Peyer's patch (tissue), 4 donors: ENCODE measurements around the gene MPHOSPH9.

Source experiments
- CTCF ChIP-seq, 6 experiments: fragments of 450-650 bp in 4 of 6; fragments of 200-600 bp in 2 of 6; sonication (generic) in 1 of 6; IDR thresholded peaks; one replicate each; pipeline ENCODE4 v1.5.1; 2017 to 2019; ENCODE audit warnings: antibody characterized with exemption in 6 of 6, mild to moderate bottlenecking in 3 of 6, moderate library complexity in 1 of 6
- POLR2A ChIP-seq, 2 donors: fragments of 450-650 bp; IDR thresholded peaks; one replicate each; pipeline ENCODE4 v1.5.1; 2017; ENCODE audit warnings: antibody characterized with exemption in 2 of 2, mild to moderate bottlenecking in 2 of 2, moderate library complexity in 2 of 2

- TF ChIP-seq CTCF (IDR thresholded peaks at IDR 0.05): no peak
- TF ChIP-seq POLR2A (IDR thresholded peaks at IDR 0.05): no peak
Measured at GRCh38 chr12:123148223-123148622, 84.7 kb downstream of the MPHOSPH9 start.
